ENCODE data around the gene PELI1. TPM values are rescaled to one million over a fixed set of nuclear protein-coding genes. Genes with fewer than 3 reads are reported as not detected.

The PELI1 gene
- total and polyA plus RNA-seq, 2 of the 8 experiments (the other 6 are each of a cell fraction or from before 2014, with no cell fraction given) = 21.8 to 57.1 TPM

DNA sequence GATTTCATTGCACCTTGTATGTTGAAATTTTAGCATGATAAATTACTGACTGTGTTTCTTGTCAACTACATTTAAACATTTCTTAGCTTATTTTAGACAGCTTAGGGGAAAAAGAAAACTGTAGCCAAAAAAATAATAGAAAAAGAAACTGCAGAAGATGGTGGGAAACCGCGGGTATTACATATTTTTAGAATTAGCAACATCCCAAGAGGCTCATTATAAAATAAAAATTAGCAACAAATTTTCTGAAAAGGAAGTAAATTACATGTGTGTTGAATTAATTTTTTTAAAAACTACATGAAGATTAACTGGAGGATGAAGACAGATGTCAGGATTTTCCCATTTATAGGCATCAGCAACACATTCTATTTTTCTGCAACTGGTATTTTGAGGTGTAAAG lies 4.3 kb downstream of the PELI1 start:
- no peaks in the 10 kb centered on the region; the same call in 1 of the 2 replicates for H3K23me2 ChIP-seq (ENCODE audit: low read depth, low read length)
- no peak overlapping the region for H3K4me2 ChIP-seq (ENCODE audit: insufficient read depth in 1 of 2, low read depth in 2 of 2, low read length in 2 of 2)
- no peaks in the 10 kb centered on the region for H3K9me3 ChIP-seq (ENCODE audit: insufficient read depth in 2 of 2, low read depth in 1 of 2, low read length in 1 of 2)
- no peak overlapping the region for H2BK120ac ChIP-seq (replicated peaks; ENCODE audit: low read depth, low read length)
- H3K4ac ChIP-seq (replicated peaks; ENCODE audit: insufficient read length, low read depth, low read length) = no peak overlapping the region
- no peak overlapping the region for H3K4me3 ChIP-seq (ENCODE audit: extremely low read depth in 1 of 4, insufficient read depth in 2 of 4, low read depth in 3 of 4, low read length in 4 of 4)
- H3K9ac ChIP-seq (replicated peaks in 1 of 4; ENCODE audit: extremely low read depth in 1 of 4, low read depth in 3 of 4, low read length in 3 of 4) = no peak overlapping the region
- peaks cover 22 to 86% of the 10 kb centered on the region in 2 experiments for H3K79me2 ChIP-seq (ENCODE audit: control insufficient read depth in 1 of 2, insufficient read depth in 2 of 2, low read length in 2 of 2)
- no peak overlapping the region for H2AK5ac ChIP-seq (ENCODE audit: low read depth, low read length)
- no peak overlapping the region for H2BK5ac ChIP-seq (ENCODE audit: low read depth, low read length)
- H4K91ac ChIP-seq (replicated peaks; ENCODE audit: insufficient read length, low read length) = no peak overlapping the region
- no peak overlapping the region for H3K23ac ChIP-seq (ENCODE audit: insufficient read length)
- H2BK20ac ChIP-seq (ENCODE audit: low read length) = no peak overlapping the region
- no peak for FAIRE-seq
- H3K14ac ChIP-seq (ENCODE audit: insufficient read length) = no peak overlapping the region
- peaks cover 0 to 9% of the 10 kb centered on the region in 2 experiments for H4K20me1 ChIP-seq (replicated peaks in 1 of 2; ENCODE audit: control insufficient read depth in 1 of 2, insufficient read depth in 2 of 2, low read length in 2 of 2)
- DNase-seq (ENCODE audit: low read depth in 1 of 2, low spot score in 2 of 2) = no peak
- H3K4me1 ChIP-seq (replicated peaks in 1 of 4; ENCODE audit: control insufficient read depth in 3 of 4, insufficient read depth in 4 of 4, low read length in 3 of 4) = peaks cover 0 to 7% (median 2%) of the 10 kb centered on the region in 4 experiments; a peak in 3 of 7 replicates
- no peak overlapping the region for H2BK12ac ChIP-seq (ENCODE audit: low read depth, low read length)
- CTCF ChIA-PET (ENCODE audit: partially characterized antibody) = no interaction called here
- peaks cover 0 to 1% (median 0%) of the 10 kb centered on the region in 4 experiments; a peak in 1 of 7 replicates for H3K27me3 ChIP-seq (replicated peaks in 1 of 4; ENCODE audit: control insufficient read depth in 3 of 4, extremely low read depth in 1 of 4, insufficient read depth in 3 of 4, low read length in 3 of 4)
- 82% methylated on average over 2 of the region's 2 CpGs; no CpG with 5 or more reads in 1 of the 2 experiments for WGBS, 2 experiments (ENCODE audit: extremely low coverage in 1 of 2, insufficient coverage in 1 of 2, insufficient read length in 1 of 2, insufficient replicate concordance in 2 of 2, low coverage in 1 of 2, low lambda C conversion rate in 2 of 2, missing lambda C conversion rate in 1 of 2)
- no peak overlapping the region for H2AFZ ChIP-seq (ENCODE audit: low read length)
- H2BK15ac ChIP-seq (ENCODE audit: low read length) = no peak overlapping the region
- H3K79me1 ChIP-seq (ENCODE audit: low read depth, low read length) = peaks cover 3% of the 10 kb centered on the region
- no peak overlapping the region for H3K18ac ChIP-seq (ENCODE audit: extremely low read depth, low read length)
- no peak overlapping the region for H3K56ac ChIP-seq (replicated peaks; ENCODE audit: insufficient read length, low read depth, low read length)
- peaks cover 2 to 7% (median 4%) of the 10 kb centered on the region in 4 experiments; a peak in 4 of 8 replicates for H3K36me3 ChIP-seq (ENCODE audit: control insufficient read depth in 2 of 4, insufficient read depth in 4 of 4, low read length in 3 of 4)
- no peak overlapping the region for H4K8ac ChIP-seq (ENCODE audit: extremely low read depth, insufficient read depth, low read length)
- no peak overlapping the region for H4K5ac ChIP-seq (ENCODE audit: insufficient read length, low read depth, low read length)
- TF ChIP-seq PHF8 (conservative IDR thresholded peaks at IDR 0.05; ENCODE audit: low read depth, low read length) (no peak), SIRT6 (IDR thresholded peaks at IDR 0.05; ENCODE audit: low read length) (no peak)
- POLR2A ChIA-PET (ENCODE audit: partially characterized antibody) = interaction anchor here (4.7 kb wide), 1 partner anchor 8 kb away, joined by 35 read pairs; no protein-coding TSS in a partner anchor
- H3K27ac ChIP-seq (ENCODE audit: low read depth, low read length) = no peak overlapping the region
